GM18868 (cell line): Measurements from ENCODE around the gene DLG1.

Experiments
- ATAC-seq: cut with Tn5 transposase; IDR thresholded peaks from one replicate; pipeline ENCODE4 v1.9.1; 2021; ENCODE audit warnings: mild to moderate bottlenecking, moderate library complexity; ENCODE audit not compliant: unreplicated experiment

DLG1 gene

DNA sequence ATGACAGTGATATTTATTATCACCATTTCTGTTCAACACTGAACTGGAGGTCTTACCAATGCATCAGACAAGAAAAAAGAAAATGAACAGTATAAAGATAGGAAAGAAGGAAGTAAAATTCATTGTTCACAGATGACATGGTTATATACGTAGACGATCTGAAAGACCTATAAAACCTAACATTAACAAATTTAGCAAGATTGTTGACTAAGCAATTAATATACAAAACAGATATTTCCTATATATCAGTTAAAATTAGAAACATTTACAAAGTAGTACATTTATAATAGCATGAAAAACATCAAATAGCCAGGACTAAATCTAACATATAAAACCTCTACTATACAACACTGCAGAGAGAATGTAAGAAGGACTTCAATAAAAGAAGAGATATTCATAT is 176.0 kb downstream of the DLG1 start:
- no peak for ATAC-seq

DNA sequence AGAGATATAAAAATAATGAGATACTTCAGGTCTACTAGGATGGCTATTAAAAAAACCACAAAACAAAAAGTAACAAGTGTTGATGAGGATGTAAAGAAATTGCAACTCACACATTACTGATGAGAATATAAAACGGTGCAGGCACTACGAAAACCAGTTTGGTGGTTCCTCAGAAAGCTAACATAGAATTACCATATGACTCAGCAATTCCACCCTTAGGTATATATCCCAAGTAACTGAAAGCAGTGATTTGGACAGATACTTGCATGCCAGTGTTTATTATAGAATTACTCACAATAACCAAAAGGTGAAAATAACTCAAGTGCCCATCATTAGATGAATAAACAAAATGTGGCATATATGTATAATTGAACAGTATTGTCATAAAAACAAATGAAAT is 181.3 kb downstream of the DLG1 start:
- no peak for ATAC-seq

DNA sequence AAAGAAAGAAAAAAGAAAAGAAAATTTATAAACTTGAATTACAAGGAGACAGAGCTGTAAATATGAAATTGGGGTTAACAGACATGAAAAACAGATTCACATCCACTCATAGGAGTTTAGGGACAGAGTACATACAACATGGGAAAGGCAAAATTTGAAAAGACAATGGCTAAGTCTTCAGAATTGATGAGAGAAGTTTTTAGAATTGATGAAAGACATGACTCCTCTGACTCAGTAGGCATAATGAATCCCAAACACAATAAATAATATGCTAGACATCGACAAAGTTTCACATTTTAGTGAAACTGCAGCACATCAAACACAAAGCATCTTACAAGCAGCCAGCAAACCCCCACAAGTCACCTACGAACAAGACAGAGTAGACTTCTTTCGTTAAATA is 184.4 kb downstream of the DLG1 start:
- no peak for ATAC-seq

DNA sequence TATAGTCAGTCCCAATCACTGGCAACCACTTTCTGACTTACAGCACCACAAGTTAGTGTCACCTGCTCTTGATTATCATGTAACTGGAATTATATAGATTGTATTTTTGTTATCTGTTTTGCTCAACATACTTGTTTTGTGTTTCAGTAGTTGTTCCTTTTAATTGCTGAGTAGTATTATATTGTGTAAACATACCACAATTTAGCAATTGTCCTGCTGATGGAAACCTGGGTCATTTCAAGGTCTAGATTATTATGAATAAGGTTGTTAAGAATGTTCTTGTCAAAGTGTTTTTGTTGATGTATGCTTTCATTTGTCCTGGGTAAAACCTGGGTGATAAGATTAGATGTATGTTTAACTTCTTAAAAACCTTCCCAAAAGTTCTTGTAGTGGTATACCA is 186.7 kb downstream of the DLG1 start:
- no peak for ATAC-seq

DNA sequence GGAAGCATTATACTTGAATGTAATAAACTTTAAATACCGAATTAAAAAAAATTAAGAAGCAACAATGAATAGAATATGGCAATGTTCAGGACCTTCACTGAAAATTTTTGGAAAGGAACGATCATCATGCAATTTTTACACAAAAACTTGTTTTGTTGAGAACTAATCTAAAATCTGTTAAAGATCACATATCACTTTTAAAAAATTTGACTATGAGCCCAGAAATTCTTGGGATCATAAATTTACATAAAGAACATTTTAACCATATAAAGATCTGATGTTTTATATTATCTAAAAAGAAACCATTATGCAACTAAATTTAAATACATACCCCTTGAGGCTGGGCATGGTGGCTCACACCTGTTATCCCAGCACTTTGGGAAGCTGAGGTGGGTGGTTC is 192.6 kb downstream of the DLG1 start:
- no peak for ATAC-seq

DNA sequence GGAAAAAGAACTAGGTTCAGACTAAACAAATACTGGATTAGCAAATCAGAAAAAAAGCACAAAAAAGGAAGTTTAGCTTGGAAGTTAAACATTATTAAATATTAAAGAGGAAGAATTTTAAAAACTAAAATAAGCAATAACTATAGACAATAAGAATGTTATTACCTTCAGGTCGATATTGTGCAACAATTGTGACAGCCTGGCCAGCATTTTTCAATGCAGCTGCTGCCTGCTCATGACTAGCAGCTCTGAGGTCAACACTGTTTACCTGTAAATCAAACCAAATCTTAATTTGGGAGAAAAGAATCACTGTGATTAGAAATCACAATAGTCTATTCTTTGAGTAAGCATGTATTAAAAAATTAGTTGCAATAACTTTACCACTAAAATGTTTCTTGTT is 193.7 kb downstream of the DLG1 start:
- no peak for ATAC-seq

DNA sequence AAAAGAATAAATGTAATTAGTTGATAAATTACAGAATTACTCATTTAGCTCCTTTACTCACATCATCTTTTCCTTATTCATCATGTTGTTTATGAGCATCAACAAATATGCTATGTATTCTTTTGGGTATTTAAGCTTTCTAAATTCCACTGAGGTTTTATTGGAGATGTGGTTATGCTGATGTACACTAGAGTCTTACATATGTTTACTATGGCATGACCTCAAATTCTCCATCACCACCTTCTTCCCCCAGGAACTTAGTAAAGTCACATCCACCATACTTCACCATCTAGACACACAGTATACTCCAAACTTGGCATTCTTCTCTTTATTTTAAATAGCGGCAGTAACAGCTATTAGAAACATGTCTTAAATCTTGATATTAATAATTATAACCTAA is 194.6 kb downstream of the DLG1 start:
- ATAC-seq: no peak

DNA sequence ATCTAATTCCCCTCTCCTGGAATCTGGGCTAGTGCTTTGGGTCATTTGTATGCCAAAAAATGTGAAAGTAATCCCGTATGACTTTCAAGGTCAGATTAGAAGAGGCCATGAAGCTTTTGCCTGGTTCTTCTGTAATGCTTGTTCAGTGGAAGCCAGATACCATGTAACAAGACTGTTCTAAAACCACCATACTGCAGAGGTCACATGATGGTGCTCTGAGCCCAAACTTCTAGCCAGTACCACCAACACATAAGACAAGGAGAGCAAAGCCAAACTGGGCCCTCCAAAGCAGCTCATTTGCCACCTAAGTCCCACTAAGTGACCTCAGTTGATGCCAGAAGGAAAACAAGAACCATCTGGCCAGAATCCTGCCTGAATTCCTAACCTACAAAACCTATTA is 204.5 kb downstream of the DLG1 start:
- no peak for ATAC-seq

DNA sequence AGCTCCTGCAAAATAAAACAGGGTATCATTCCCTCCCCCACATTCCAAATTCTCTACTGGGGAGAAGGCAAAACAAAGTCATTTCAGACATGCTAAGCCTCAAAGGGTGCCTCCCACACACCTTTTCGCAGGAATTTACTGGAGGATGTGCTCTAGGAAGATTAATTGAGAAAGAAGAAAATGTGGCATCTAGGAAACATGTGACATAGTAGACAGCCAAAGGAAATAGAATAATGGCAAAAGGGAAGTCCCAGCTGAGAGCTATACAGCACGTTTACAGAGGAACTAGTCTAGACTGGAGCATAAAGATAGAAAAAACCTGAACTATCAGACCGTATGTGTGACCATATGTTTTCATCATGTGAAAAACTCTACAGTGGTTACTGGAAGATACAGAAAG is 210.0 kb downstream of the DLG1 start:
- ATAC-seq: no peak

DNA sequence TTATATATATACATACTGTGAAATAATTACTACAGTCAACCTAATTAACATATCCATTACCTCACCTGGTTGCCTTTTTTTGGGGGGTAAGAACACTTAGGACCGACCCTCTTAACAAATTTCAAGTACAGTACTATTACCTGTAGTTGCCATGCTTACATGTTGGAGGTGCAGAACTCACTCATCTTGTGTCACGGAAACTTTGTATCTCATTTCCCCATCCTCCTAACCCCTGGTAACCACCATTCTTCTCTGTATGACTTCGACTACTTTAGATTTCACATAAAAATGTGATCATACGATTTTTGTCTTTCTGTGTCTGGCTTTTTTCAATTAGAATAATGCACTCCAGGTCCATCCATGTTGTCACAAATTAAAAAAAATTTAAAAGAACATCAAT is 213.3 kb downstream of the DLG1 start:
- ATAC-seq: no peak

DNA sequence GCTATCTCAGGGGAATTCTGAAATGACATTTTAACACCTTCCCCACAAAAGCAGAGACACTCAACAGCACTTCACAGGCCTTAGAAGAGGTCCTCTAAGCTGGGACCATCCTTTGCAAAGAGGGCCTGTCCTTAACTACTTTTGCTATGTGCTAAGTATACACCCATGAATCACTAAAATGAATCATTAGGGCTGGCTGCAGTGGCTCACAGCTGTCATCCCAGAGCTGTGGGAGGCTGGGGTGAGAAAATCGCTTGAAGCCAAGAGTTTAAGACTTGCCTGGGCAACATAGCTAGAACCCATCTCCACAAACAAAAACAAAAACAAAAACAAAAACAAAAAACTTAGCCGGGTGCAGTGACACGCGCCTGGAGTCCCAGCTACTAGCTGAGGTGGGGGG is 214.9 kb downstream of the DLG1 start:
- ATAC-seq: no peak

DNA sequence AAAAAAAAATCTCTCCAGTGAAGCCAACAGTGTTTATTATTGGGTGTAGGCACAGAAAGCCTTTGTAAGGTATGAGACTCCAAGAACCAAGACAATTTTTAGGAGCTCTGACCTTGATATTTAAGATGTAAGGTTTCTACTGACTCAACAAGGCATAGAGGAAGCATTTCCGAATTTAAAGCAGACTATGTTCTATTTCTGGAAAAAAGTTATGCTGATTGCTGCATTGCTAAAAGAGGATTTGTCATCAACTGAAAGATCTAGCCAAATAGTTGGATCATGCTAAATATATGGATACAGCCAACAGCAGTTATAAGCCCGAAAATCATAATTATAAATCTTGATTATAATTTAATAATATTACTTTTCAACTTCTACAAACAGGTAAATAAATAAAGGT is 215.5 kb downstream of the DLG1 start:
- ATAC-seq: no peak

DNA sequence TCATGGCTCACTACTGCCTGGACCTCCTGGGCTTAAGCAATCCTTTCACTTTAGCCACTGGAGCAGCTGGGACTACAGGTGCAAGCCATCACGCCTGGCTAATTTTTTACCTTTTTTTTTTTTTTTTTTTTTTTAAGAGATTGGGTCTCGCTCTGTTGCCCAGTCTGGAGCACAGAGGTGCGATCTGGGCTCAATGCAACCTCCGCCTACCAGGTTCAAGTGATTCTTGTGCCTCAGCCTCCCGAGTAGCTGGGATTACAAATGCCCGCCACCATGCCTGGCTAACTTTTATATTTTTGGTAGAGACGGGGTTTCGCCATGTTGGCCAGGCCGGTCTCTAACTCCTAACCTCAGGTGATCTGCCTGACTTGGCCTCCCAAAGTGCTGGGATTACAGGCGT is 218.1 kb downstream of the DLG1 start:
- no peak for ATAC-seq

DNA sequence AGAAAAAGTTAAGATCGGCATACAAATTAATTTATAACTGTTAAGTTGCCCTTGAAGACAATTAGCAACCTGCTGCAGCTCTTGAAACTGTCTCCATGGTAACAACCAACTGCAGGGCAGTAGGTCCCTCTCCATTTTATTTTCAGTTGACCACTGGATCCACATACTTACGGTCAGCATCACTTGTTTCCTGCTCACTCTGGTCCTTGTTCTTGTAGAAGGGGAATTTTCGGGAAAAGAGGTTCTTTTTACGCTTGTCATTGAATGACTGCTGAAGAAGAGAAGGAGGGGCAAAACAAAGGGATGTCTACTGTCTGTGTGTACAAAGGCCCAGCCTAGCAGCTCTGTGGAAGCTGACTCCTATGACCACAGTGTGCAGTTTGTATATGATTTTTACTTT is 222.0 kb downstream of the DLG1 start:
- ATAC-seq: no peak

DNA sequence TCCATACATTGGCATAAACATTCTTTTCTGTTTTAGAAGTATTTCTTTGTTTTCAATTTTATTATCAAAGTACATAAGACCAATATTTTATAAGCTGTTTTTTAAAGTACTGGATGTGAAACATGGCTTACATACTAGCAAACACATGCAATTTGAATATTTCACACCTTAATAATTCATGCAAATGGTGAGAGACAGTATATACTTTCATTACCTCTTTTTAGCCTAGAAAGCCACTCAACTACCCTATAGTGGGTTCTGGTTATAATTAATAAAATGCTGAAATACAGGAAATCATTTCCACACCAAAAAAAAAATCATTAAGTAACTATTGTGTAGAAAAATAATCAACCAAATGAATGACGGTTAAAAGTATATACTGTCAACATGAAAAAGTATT is 230.3 kb downstream of the DLG1 start:
- ATAC-seq: no peak

DNA sequence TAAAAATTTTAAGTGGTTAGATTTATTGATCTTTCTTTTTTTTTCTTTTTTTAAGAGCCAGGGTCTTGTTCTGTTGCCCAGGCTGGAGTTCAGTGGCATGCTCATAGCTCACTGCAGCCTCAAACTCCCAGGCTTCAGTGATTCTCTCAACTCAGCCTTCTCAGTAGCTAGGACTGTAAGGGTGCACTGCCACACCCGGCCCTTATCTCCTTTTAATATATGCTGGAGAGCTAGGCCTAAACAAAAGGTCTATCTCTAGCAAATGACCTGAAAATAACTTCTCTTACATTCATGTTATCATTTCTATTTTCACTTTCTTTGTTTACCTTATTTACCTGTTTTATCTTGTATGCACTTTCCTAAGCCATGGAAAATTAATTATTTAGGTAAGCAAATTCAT is 233.6 kb downstream of the DLG1 start:
- ATAC-seq: no peak

DNA sequence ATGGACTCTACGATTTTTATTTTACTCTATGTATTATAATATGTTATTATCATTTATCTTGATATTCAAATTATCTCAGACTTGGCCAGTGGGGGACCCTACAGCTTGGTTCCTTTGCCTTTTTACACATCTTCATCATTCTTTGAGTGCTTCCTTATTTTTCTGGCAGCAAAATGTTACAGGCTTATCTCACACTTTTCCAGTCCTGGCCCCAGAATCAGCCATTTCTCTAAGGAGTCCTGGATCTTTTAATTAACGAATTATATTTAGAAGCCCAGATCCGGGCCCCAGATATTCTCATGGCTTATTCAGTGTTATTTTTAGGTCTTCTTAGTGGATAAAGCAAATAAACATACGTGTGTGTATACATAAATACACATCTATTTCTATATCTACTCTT is 236.0 kb downstream of the DLG1 start:
- no peak for ATAC-seq

DNA sequence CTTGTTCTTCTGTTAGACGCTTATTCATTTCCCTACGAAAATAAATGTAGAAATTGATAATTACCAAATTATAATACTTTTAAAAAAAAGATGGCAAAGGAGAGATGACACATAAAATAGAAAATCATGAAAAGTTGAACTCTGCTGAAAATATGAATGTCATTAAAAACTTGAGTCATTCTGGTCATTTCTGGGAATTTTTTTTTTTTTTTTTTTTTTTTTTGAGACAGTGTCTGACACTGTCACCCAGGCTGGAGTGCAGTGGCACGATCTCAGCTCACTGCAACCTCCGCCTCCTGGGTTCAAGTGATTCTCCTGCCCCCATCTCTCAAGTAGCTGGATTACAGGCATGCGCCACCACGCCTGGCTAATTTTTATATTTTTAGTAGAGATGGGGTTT is 246.8 kb downstream of the DLG1 start:
- peak; percentile 17 for ATAC-seq

DNA sequence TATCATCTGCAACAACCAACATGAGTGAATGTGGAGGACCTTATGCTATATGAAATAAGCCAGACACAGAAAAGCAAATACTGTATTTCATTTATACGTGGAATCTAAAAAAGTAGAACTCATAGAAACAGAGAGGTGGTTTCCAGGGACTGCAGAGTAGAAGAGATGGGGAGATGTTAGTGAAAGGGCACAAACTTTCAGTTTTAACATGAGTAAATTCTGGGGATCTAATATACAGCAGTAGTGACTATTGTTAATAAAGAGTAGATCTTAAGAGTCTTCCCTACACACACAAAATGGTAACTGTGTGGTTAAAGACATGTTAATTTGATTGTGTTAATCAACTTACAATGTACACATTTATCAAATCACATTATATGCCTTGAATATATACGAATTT is 247.9 kb downstream of the DLG1 start:
- ATAC-seq: peak; percentile 69

DNA sequence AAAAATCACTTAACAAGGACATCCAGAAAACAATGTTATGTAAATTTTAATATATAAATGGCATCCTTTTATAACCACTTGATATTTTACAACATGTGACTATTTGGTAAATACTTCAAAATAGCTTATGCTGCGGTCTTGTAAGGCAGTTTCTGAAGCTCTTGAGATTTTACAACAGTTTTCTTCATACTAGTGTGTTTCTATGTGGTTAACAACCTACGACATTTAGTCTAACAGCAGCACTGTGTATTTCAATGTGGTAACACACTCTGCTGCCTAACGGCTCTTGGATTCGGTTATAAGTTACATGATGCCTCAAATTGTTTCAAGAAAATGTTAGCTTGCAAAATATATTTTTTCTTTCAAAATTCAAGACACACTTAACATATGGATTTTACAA is 255.9 kb downstream of the DLG1 start:
- no peak for ATAC-seq

DNA sequence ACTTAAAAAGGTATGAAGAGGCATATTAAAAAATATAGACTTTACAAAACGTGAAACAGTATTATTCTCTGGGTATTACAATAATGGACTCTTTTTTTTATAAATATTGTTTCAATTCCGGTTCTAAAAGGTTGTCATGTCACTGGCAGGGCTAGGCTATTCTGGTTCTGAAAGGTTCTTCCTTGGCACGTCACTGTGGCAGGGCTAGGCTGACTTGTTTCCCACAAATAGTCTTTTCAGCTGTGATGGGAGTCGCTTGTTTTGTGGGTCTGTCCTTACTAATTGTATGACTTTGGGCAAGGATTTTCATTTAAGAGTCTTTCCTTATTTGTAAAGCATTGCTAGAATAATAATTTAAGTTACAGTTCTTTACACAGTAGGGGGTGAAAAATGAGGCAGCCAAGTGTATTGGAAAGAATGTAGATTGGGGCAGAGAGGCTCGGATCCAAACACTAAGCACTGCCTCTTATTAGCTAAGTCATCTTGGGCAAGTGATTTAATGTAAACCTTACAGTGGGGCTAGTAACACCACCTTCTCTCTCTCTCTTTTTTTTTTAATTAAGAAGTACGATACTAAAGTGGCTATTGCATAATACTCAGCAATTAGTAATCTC is 256.4 kb downstream of the DLG1 start:
- no peak for ATAC-seq

DNA sequence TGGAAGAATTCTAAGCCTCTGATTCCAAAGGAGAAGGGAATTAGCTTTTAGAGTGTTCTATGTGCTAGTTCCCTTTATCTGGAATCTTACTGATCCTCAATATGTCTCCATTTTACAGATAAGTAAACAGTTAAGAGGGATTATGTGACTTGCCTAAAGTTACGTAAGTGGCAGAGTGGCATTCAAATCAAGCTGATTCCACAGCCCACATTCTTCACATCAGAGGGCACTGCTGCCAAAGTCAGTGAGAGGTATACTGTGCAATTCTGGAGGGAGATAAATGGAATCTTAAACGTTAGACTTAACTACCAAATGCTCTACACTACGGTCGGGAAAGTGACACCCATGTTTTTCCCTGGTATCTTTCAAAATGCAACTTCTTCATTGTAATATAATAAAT is 257.8 kb downstream of the DLG1 start:
- no peak for ATAC-seq

DNA sequence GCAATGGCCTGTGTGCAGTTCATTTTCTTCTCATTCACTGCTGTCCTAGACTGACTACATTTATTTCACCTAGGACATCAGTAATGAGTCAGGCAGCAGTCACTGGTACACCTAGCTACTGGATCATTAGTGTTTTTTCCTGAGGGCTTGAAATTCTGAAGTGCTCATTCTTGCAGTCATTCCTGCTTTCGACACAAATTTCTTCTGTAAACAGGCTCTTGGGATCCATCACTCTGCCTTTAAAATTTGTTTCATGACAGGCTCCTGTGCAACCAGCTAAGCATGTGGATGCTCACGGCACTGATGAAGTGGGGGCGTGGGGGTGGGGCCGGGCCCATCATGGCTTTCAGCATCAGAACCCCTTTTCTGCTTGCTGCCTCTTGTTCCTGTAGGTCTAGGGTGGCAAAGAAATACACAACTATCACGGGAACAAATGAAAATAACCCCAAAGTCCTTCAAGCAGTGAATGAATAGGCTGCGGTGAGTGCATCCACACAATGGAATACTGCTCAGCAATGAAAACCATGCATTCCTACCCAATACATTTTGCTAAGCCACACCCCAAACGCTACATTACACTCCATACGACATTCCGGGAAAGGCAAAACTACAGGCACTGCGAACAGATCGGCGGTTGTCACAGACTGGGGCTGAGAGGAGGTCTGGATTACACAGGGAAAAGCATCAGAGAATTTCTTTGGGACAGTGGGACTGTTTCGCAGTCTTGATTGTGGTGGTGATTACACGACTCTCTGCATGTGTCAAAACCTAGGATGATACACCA is 259.5 kb downstream of the DLG1 start:
- no peak for ATAC-seq
